Measurements from ENCODE around the gene FAM89B.

Gene FAM89B

GRCh38 chr11:65591939-65592857 is 19.9 kb downstream of the FAM89B start:
- no peak for DNase-seq

DNA sequence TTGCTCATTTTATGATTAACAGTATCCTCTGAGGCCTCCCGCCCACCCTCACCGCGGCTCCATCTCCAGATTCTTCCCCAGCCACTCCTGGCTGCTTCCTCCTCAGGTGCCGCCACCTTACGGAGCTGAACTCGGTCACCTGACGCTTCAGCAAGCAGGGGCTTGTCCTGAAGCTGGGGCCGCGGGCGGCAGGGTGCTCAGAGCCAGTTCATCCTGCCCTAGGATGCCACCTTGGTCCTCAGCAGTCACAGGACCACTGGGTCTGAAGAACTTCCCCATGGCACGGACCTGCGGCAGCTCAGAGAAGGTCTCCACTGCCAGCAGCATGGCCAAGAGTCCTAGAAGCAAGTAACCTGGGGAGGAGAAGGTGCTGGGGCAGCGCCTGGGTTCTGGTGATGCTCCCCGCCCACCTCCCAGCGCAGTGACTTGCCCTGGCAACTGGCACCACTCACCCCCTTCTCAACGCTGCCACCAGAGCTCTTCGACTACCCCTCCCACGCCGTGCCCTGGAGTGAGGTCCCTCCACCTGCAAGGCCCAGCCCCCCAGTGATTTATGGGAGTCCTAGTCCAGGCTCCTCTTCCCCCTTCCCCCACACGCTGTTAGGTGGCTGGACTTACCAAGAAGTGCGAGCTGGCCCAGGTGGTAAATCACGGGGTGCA is 20.6 kb downstream of the FAM89B start:
- DNase-seq = no peak

DNA sequence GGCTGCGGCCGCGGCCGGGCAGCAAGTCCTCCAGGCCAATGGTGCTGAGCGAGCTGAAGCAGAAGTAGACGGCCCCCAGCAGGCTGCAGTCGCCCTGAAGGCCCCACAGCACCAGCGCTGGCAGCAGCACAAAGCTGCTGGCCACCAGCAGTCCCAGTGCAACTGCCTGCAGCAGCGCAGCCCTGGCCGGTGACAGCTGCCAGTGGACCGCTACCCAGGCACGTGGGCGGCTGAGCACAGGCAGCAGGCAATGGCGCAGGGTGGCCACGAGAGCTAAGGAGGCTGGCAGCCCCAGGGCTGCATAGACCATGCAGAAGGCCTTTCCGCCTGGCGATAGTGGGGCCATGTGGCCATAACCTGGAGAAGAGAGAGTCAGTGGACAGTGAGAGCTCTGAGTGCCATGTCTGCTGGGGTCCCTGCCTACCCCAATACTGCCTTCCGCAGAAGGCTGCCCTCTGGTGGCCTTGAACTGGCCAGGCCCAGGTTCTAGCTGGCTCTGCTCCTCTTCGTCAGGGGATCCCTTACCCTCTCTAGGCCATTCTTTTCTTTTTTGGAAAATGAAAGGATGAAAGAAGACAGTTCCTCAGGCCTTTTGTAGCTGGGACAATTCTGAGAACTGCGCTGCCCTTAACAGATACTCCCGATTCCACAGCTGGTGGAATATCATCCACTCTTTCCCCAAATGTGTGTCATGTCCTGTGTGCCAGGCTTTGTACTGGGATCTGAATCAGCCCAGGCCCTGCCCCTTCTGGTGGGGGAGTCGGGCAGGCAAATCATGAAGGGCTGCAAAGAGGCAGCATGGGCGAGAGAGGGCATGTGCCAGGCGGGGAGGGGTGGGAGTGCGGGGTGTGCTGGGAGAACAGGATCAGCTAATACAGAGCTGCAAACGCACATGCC is 21.4 kb downstream of the FAM89B start:
- no peak for DNase-seq

- DNase-seq = no peak
Observed at GRCh38 chr11:65595131-65595530, 22.8 kb downstream of the FAM89B start.

- no peak for DNase-seq
Observed at GRCh38 chr11:65595543-65596281, 23.4 kb downstream of the FAM89B start, which contains the start of gene KCNK7. Gene KCNK7, minus strand, starts transcription at chr11:65595800. Its CDS starts 28 bp downstream, at chr11:65595772.

DNA sequence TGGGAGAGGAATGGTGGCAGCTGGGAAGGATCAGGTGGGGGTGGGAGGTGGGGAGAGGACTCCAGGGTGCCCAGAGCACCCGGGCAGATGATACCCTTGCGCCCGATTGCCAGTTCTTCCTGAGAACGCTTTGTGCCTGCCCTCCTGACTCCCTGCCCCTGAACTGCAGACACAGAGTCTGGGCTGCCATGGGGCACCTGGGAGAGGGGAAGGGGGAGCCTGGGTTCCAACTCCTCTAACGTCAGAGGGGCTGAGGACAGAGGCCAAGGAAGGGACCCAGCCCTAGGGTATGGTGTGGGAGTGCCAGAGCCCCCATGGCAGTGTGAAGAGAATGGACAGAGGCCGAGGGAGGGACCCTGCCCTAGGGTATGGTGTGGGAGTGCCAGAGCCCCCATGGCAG is 24.2 kb downstream of the FAM89B start:
- no peak for DNase-seq

DNA sequence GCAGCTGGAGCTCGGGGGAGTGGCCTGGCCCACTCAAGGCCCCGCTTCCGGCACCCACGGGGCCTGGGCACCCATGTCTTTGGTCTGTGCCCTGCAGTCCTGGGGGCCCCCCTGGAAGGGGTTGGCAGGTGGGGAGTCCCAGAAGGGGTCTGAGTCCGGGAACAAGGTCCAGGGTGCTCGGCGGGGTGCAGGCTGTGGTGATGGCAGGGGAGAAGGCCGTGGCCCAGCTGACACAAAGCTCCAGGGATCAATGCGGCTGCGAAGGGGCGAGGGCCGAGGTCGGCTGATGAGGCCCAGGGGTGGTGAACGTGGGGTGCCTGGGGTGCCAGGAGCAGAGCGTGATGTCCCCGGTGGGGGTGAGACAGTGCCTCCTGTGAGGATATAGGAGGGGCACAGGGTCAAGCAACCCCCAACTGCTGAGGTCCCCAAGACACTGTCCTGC is 25.9 kb downstream of the FAM89B start:
- DNase-seq = no peak

GRCh38 chr11:65599216-65599954 is 27.0 kb downstream of the FAM89B start:
- DNase-seq = no peak

DNA sequence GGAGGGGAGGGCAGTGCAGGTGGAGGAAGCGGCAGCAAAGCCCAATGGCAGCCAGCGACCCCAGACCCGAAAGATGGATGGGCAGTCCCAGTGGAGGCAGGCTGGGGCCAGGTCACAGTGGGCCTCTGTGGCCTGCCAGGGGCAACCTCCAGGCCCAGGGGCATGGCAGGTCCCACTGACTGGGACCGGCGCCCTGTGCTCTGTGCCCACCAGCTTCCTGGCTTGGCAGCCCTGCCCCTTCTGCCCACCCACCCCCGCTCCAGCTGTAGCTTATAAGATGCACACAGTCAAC is 27.6 kb downstream of the FAM89B start:
- no peak for DNase-seq

GRCh38 chr11:65604258-65604657 is 31.9 kb downstream of the FAM89B start:
- DNase-seq = no peak

- DNase-seq = no peak
Observed at GRCh38 chr11:65606876-65607613, 34.7 kb downstream of the FAM89B start.

DNA sequence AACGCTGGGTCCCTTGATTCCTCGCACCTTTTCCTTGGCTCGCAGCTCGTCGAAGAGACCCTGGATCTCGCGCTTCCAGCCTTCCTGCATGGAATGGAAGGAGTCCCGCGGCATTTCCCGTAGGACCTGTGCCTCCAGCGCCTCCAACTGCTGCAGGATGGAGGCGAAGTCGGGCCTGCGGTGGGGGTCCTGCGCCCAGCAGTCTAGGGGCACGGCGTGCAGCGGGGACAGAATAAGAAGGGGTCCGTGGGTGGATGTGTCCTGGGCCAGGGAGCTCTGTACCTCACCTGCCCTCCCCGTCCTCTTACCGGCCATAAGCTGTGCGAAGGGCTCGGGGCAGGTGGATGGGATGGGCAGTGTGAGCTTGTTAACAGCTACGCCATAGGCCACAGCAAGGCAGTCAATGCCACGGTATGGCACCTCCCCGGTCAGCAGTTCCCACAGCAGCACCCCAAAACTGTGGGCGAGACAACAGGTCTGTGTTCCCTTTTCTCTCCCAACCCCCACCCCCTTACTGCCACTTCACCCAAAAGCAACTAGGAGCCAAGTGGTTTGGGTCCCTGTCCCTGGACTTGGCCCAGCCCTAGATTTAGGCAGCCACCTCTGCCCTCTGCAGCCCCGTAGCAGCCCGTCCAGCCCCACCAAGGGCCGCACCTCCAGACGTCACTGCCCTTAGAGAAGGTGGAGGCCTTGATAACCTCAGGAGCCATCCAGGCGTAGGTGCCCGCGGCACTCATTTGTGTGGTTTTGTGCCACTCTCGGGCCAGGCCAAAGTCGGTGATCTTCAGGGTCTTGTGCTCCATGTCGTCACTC is 35.5 kb downstream of the FAM89B start:
- no peak for DNase-seq

- no peak for DNase-seq
Observed at GRCh38 chr11:65609229-65609628, 36.9 kb downstream of the FAM89B start.

- DNase-seq = no peak
Observed at GRCh38 chr11:65609665-65610064, 37.3 kb downstream of the FAM89B start.

DNA sequence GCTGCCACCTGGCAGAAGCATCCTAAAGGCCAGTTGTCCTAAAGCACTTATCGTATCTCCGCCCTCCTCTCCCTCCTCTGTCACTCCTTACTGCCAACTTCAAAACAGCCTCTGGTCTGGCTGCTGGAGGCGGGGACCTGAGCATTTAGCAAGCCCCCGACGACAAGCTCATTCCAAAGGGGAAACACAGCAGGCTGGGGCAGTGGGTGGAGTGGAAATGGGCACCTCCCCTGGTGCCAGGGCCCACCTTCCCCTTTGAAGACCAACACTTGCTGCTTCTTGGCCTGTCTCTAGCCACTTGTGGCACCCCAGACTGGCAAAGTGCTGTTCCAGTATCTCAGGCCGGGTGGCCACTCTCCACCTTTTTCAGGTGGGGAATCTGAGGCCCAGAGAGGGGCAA is 38.1 kb downstream of the FAM89B start:
- DNase-seq = no peak

DNA sequence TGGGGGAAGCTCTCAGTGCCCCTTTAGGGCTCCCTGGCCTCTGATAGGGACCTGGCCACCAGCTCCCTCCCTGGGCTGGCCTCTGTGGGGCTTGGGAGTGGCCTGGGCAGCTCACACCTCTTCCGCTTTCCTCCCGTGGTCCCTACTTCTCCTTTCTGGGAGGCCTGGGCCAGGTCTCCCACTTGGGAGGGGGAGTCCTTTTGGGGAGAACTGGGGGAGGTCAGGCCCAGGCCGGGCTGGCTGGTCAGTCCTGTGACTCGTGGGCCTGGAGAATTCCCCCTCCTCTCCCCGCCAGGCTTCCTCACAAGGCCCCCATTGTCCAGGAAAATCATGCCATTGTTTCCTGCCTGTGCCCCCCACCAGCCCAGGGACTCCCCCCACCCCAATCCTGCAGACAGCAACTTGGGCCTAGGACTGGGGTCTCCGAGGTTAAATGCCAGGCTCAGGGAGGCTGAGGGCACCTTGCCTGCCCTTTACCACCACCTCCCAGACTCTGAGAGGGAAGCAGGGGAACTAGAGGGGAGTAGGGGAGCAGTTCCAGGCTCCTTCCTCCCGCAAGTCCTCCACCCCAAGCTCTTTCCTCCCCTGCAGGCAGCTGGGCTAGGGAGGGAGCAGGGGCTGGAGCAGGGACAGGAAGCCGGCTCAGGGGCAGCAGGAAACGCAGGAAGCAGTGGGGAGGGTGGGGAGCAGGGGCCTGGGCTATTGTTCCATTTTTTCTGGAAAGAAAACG is 38.9 kb downstream of the FAM89B start:
- DNase-seq = no peak

GRCh38 chr11:65611758-65612603 is 39.6 kb downstream of the FAM89B start:
- DNase-seq = no peak

DNA sequence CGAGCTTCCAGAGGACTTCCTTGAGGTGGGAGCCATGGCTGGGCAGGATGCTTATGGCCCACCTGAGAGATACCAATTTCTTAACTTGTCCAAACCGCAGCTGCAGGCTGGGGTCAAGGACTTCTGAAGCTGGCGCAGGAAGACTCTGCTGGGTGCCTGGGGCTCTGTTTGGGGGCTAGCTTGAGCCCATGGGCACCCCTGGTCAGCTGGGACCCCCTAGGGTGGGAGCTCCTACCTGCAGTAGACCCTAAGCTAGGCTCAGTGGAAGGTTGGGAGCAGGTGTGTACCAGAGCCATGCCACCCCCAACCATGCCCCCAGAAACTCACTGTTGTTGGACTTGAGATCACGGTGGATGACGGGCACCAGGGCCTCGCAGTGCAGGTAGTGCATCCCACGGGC is 40.4 kb downstream of the FAM89B start:
- no peak for DNase-seq
